HFFc6 (cell line): ENCODE measurements around the gene COL17A1. TPM values are rescaled to one million over a fixed set of nuclear protein-coding genes. Genes with fewer than 3 reads are reported as not detected.

ENCODE experiments used
- DNase-seq: peaks from one replicate; pipeline ENCODE4 v3.0.0-alpha.2; 2018
- H3K27ac Mint-ChIP-seq: 2 replicates; pipeline ENCODE4 v1.8.0; 2020; ENCODE audit warnings: mild to moderate bottlenecking, mixed read lengths
- H3K27me3 Mint-ChIP-seq: 2 replicates; pipeline ENCODE4 v1.8.0; 2021; ENCODE audit warnings: mild to moderate bottlenecking, moderate library complexity, mixed read lengths; ENCODE audit not compliant: insufficient read depth
- H3K36me3 Mint-ChIP-seq: 2 replicates; pipeline ENCODE4 v1.8.0; 2021; ENCODE audit warnings: low read depth, mixed read lengths
- H3K4me1 Mint-ChIP-seq: 2 replicates; pipeline ENCODE4 v1.8.0; 2020; ENCODE audit warnings: low read depth, mixed read lengths
- H3K4me3 Mint-ChIP-seq: 2 replicates; pipeline ENCODE4 v1.8.0; 2020; ENCODE audit warnings: mild to moderate bottlenecking, moderate library complexity, mixed read lengths
- H3K9me3 Mint-ChIP-seq: 2 replicates; pipeline ENCODE4 v1.8.0; 2020; ENCODE audit warnings: mild to moderate bottlenecking, mixed read lengths
- CTCF ChIP-seq: fragments of 200-600 bp; sonication (generic); IDR thresholded peaks from 2 replicates; pipeline ENCODE4 v1.5.0; 2021; ENCODE audit warnings: antibody characterized with exemption, mild to moderate bottlenecking
- microRNA-seq: library from miRNA; unstranded; fragments of <30 nt; microRNA quantifications from one replicate; pipeline ENCODE4, GENCODE V29; 2019
- total RNA-seq, 6 experiments: library from RNA; stranded (reverse); fragmentation: NEBNext Ultra II Directional; extraction: Animal tissue kit (Norgen Biotek cat#: 25700); gene quantifications; 2 replicates in 1 of 6; 3 replicates in 5 of 6; pipeline ENCODE4 v1.2.3, GENCODE V29; 2021

The COL17A1 gene
- total RNA-seq, 6 experiments from 2014 or later: 0.23 to 1.5 (median 0.66) TPM

GRCh38 chr10:103982639-103983038, 103.0 kb downstream of the COL17A1 start:
- peaks cover 5% of the 10 kb centered on the region; the same call in 1 of the 2 replicates for H3K36me3 Mint-ChIP-seq
- H3K4me1 Mint-ChIP-seq: peaks cover 73% of the 10 kb centered on the region
- no peaks in the 10 kb centered on the region; the same call in 1 of the 2 replicates for H3K27me3 Mint-ChIP-seq
- DNase-seq: no peak
- H3K27ac Mint-ChIP-seq: no peak overlapping the region
- TF ChIP-seq CTCF: peak; percentile 41; the same call in 1 of the 2 replicates
- H3K4me3 Mint-ChIP-seq: no peak overlapping the region
- no peaks in the 10 kb centered on the region for H3K9me3 Mint-ChIP-seq

Small RNA genes within 50 kb of the gene (microRNA-seq; reads per million reads assigned to microRNA genes)
- not detected for gene MIR936

Other genes starting within 250 kb of the COL17A1 start
- gene SH3PXD2A, start 230.3 kb downstream of the COL17A1 start, total RNA-seq: 100 to 1,000 TPM in 2 of 6 experiments, 10 to 100 TPM in 4; 75.5 to 113 (median 81.1) TPM
- gene STN1, start 167.7 kb downstream of the COL17A1 start, total RNA-seq: 10 to 100 TPM; 12.1 to 15.6 (median 14.7) TPM
- 10 to 100 TPM; 21.6 to 29.9 (median 27.3) TPM for gene SLK, start 118.7 kb downstream of the COL17A1 start, total RNA-seq
- 1 to 10 TPM; 4.4 to 6.5 (median 5.7) TPM for gene SFR1, start 36.3 kb upstream of the COL17A1 start, total RNA-seq
- under 1 TPM in 1 of 6 experiments, not detected in 5; 0.14 TPM for gene CFAP43, start 146.5 kb upstream of the COL17A1 start, total RNA-seq
- 100 to 1,000 TPM; 213 to 242 (median 224) TPM for gene GSTO1, start 169.0 kb upstream of the COL17A1 start, total RNA-seq
- gene GSTO2, start 183.3 kb upstream of the COL17A1 start, total RNA-seq: 10 to 100 TPM in 4 of 6 experiments, 1 to 10 TPM in 2; 2.5 to 15.0 (median 12.3) TPM